ENCODE data around the gene SEBOX.
A peak's percentile ranks its signal among the peaks of the same experiment; 100 is the strongest.

Gene SEBOX

GRCh38 chr17:28407130-28407973 lies 42.4 kb upstream of the SEBOX start (continued):
- TF ChIP-seq ZNF692 (tag by site-specific recombination; IDR thresholded peaks at IDR 0.05): no peak
- TF ChIP-seq ZBTB21 (tag by site-specific recombination; IDR thresholded peaks at IDR 0.05): no peak

DNA sequence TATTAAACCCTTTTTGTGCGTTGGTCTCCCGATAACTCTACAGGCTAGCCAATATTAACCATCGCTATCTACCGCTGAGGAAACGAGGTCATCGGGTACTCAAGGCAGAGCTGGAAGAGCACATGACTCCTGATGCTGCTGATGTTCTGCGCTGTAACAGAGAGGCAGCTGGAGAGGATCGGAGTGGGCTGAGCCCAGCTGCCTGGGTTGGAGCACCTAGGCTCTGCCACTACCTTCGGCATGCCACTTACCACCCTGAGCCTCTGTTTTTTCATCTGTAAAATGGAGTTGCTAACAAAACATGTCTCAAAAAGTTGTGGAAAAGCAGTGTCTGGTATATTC lies 41.4 kb upstream of the SEBOX start:
- TF ChIP-seq ZNF768 (tag by site-specific recombination; IDR thresholded peaks at IDR 0.05): 0 out of 2 replicates have a peak, but pooled peaks have one; percentile 5
- TF ChIP-seq WT1 (tag by site-specific recombination; IDR thresholded peaks at IDR 0.05): 0 out of 2 replicates have a peak, but pooled peaks have one; percentile 3
- peak; percentile 89 for TF ChIP-seq ZBTB17 (tag by site-specific recombination; IDR thresholded peaks at IDR 0.05)
- TF ChIP-seq, protein P1, sequence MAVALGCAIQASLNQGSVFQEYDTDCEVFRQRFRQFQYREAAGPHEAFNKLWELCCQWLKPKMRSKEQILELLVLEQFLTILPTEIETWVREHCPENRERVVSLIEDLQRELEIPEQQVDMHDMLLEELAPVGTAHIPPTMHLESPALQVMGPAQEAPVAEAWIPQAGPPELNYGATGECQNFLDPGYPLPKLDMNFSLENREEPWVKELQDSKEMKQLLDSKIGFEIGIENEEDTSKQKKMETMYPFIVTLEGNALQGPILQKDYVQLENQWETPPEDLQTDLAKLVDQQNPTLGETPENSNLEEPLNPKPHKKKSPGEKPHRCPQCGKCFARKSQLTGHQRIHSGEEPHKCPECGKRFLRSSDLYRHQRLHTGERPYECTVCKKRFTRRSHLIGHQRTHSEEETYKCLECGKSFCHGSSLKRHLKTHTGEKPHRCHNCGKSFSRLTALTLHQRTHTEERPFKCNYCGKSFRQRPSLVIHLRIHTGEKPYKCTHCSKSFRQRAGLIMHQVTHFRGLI (tag by site-specific recombination; IDR thresholded peaks at IDR 0.05): peak; percentile 70; the same call in 1 of the 2 replicates
- TF ChIP-seq SCRT2 (tag by site-specific recombination; IDR thresholded peaks at IDR 0.05): 0 out of 2 replicates have a peak, but pooled peaks have one; percentile 9
- TF ChIP-seq ZNF629 (tag by site-specific recombination; IDR thresholded peaks at IDR 0.05): 0 out of 2 replicates have a peak, but pooled peaks have one; percentile 9
- no peak for TF ChIP-seq ZNF211 (tag by site-specific recombination; IDR thresholded peaks at IDR 0.05; ENCODE audit: low read depth)
- no peak for TF ChIP-seq BCL11B (tag by site-specific recombination; IDR thresholded peaks at IDR 0.05; ENCODE audit: low read depth)
- 0 out of 2 replicates have a peak, but pooled peaks have one; percentile 7 for TF ChIP-seq ZNF394 (tag by site-specific recombination; IDR thresholded peaks at IDR 0.05; ENCODE audit: borderline replicate concordance)
- peak; percentile 28; the same call in 1 of the 2 replicates for TF ChIP-seq ZNF10 (tag by site-specific recombination; IDR thresholded peaks at IDR 0.05)
- no peak for TF ChIP-seq KLF10 (tag by site-specific recombination; IDR thresholded peaks at IDR 0.05)
- peak; percentile 52; the same call in 1 of the 2 replicates for TF ChIP-seq ZNF2 (tag by site-specific recombination; IDR thresholded peaks at IDR 0.05)
- TF ChIP-seq, protein P2, sequence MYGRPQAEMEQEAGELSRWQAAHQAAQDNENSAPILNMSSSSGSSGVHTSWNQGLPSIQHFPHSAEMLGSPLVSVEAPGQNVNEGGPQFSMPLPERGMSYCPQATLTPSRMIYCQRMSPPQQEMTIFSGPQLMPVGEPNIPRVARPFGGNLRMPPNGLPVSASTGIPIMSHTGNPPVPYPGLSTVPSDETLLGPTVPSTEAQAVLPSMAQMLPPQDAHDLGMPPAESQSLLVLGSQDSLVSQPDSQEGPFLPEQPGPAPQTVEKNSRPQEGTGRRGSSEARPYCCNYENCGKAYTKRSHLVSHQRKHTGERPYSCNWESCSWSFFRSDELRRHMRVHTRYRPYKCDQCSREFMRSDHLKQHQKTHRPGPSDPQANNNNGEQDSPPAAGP (tag by site-specific recombination; IDR thresholded peaks at IDR 0.05): 0 out of 2 replicates have a peak, but pooled peaks have one; percentile 26
- TF ChIP-seq ZNF600 (tag by site-specific recombination; IDR thresholded peaks at IDR 0.05): peak; percentile 92
- TF ChIP-seq ZEB2 (tag by site-specific recombination; IDR thresholded peaks at IDR 0.05): peak; percentile 28; the same call in 1 of the 2 replicates
- no peak for TF ChIP-seq ZNF274 (IDR thresholded peaks at IDR 0.05; ENCODE audit: low read length)
- TF ChIP-seq ZNF274 (tag by site-specific recombination; IDR thresholded peaks at IDR 0.05; ENCODE audit: borderline replicate concordance): no peak
- Histone ChIP-seq H3K4me3 (ENCODE audit: low read depth, low read length) (peak overlapping the region; percentile 80), H3K4me1 (ENCODE audit: control insufficient read depth, insufficient read depth, low read length) (no peaks in the 10 kb centered on the region), H3K9me3 (ENCODE audit: control insufficient read depth, insufficient read depth, low read depth, low read length) (no peaks in the 10 kb centered on the region), H3K36me3 (ENCODE audit: control insufficient read depth in 2 of 2, insufficient read depth in 1 of 2, low read length in 2 of 2) (peaks cover 4 to 32% of the 10 kb centered on the region in 2 experiments; a peak in 1 of 3 replicates), H3K27ac (ENCODE audit: extremely low read depth, low read depth, low read length) (no peak overlapping the region; the same call in 1 of the 2 replicates)
- POLR2A ChIA-PET: interaction anchor here (0.6 to 1.2 kb wide), 3 partner anchors 27 to 71 kb away, joined by 3 to 7 read pairs (median 3); partner anchors contain the start of genes IFT20 and TNFAIP1
- CTCF ChIA-PET: interaction anchor here (0.6 to 2.9 kb wide), 4 partner anchors 10 to 506 kb away, joined by 3 to 41 read pairs (median 4); no protein-coding TSS in a partner anchor

Data from HEK293 (cell line).